NCI-H2107 treated with DMSO at 0.1 percent for 48 hours (cell line): ENCODE measurements around the gene TTC9B.

Source experiments
- DNase-seq: peaks from one replicate; lab custom pipeline; 2025; ENCODE audit not compliant: unreplicated experiment; lab: John Stamatoyannopoulos, UW

The TTC9B gene

DNA sequence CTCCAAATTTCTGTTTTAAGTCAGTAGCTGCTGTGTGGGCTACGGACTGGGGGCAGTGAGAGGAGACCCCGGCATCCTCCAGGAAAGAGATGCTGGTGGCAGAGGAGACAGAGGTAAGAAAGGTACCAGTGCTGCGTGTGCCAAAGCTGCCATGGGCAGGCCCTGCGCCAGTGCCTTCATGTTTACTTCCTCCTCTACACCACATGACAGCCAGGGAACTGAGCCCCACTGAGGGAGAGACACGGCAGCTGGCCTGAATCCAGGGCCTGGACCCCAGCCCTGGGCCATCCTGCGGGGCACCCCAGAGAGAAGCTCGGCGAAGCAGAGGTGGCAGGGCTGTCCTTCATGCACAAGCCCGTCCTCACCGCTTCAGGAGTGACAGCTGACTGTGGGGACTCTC lies 31.0 kb upstream of the TTC9B start:
- no peak for DNase-seq

DNA sequence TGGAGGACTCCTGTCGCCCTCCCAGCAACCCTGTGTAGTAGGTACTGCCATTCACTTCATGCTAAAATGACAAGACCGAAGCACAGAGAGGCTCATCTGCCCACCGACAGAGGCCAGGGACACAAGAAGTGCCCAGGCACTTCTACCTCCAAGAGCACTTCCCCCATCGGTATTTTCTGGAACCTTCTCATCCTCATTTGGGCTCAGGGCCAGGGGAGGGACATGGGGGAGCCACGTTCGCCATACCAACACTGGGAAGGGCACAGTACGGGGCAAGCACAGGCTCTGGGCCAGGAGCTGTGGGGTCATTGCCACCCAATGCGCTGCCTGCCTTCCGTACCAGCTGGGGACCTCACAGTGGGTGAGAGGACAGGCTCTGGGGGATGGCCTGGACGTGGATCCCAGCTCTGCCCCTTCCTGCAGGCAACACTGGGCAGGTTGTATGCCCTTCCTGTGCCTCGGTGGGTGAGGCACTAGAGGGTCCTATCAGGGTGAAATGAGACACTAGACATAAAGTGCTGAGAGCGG lies 29.6 kb upstream of the TTC9B start:
- no peak for DNase-seq

DNA sequence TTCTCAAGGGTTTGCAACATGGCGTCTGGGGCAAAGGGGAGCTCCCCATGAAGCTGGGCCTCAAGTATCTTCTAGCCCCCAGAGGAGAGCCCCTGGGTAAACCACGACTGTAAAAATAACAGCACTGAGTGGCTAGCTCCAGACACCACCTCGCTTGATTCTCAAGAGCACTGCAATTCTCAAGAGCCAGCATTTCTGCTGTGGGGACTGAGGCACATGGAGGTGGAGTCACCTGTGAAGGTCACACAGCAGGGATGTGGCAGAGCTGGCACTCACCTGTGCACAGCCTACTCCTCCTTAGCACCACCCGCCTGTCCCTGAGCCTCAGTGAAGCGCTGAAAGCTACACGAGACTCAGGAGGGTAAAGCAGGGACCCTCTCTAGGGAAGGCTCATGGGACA lies 29.0 kb upstream of the TTC9B start:
- DNase-seq: no peak

DNA sequence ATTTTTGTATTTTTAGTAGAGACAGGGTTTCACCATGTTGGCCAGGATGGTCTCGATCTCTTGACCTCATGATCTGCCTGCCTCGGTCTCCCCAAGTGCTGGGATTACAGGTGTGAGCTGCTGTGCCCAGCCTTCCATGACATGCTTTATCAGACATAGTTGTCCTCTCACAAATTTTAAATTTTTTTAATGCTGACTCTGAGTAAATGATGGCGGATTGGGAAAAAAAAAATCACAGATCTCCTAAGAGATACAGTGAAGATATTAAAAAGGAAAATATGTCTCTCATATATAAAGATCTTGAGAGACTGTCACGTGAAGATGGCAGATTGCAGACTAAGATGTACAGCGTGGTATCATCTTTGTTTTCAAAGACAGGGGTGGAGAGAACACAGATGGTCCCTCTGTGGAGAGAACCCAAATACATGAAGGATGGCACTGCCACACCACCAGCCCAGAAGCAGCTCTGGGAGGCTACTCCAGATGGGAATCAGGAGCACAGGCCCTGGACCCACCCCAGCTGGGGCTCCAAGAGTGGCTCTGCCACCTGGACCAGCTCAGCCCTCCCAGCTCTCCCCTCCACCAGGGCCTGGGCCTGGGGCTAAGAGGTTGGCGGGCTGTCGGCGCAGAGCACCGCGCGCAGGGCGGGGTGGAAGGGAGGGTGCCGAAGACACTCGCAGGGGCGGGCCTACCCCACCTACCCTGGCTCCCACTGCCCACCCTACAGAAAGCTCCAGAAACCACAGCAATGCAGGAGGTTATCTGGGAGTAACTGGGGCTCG lies 28.3 kb upstream of the TTC9B start:
- DNase-seq: no peak

DNA sequence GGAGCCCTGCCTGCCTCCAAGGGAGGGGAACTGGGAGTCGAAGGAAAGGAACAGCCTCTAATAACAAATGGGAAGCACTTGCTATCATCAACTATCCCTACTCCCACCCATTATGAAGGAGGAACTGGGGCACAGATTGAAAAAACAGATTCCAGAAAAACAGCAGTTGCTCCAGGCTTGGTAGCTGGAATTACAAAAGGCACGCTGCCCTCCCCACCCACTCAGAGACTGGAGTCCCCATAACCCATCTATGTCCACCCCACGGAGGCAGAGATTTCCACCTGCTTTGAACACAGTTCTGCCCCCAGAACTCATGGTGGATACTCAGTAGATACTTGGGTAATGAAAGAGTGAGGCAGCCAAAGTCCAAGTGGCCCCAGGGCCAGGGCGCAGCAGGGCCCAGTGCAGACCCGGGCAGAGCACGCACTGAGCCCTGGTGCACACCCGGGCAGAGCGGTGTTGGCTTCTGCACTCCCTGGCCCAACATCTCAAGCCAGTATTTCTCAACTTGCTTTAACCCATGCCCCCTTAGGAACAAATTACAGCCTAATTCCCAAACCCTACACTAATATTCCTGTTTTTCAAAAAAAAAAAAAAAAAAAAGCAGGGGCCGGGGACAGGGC lies 27.4 kb upstream of the TTC9B start:
- DNase-seq: no peak

DNA sequence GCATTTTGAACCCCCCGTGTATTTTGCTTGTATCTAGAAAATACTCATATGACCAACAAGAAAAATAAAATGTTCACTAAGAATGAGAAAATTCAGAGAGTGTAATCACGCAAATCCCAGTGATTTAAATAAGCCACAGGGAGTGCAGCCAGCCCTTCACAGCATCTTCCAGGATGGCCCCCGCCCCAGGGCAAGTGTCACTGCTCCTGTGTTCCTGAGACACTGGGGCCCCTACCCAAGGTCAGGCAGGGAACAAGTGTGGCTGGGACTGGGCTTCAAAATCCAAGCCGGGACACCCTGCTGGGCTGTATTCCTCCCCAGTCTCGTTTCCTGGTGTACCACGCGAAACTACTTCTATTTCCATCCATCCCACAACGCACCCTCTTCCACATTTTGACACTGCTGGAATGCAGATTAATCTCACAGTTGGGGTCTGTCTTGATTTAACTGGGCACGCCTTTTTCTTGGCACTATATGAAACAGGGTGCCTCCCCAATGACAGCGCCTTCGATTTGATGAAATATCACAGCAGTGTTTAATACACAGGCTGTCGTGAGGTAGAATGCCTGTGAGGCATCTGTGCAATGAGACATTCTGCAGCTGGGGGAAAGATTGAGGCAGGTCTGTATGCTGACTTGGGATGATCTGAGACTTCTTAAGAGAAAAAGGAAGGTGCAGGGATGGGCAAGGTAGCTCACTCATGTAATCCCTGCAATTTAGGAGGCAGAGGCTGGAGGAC lies 26.6 kb upstream of the TTC9B start:
- DNase-seq: no peak

DNA sequence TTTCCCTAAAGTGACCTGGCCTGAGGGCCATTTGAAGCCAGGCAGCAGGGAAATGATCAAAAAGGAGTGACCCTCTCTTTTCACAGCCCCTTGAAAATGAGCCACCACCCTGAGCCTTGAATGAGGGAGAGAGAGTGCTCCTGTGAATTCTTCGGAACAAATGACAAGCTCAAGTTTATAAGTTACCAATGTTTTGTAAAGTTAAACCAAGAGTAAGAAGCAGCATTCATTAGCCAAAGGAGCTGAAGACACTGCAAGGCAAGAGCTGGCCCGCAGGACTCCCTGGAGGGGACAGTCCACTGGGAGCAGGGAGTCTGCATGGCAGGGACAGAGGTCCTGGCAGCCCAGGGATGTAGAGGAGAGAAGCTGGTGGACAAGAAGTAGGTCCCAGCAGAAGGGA lies 25.0 kb upstream of the TTC9B start:
- DNase-seq: no peak

DNA sequence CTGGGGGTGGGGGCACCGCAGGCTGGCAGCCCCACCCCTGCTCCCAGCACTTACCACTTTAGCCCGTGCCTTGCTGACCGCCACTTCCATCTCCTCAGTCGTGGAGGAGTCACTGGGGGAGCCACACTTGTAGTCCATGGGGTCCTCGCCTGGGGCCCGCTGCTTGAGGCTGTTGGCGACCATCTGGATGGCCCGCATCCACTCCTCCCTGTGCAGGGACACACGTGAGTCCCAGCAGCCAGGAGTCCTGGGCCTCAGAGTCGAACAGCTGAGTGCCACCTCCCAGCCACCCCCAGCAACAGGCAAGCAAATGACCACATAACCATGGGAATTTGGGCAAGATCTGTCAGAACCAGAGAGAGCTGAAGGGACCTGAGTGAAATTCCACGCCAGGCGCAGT lies 24.3 kb upstream of the TTC9B start:
- DNase-seq: no peak

DNA sequence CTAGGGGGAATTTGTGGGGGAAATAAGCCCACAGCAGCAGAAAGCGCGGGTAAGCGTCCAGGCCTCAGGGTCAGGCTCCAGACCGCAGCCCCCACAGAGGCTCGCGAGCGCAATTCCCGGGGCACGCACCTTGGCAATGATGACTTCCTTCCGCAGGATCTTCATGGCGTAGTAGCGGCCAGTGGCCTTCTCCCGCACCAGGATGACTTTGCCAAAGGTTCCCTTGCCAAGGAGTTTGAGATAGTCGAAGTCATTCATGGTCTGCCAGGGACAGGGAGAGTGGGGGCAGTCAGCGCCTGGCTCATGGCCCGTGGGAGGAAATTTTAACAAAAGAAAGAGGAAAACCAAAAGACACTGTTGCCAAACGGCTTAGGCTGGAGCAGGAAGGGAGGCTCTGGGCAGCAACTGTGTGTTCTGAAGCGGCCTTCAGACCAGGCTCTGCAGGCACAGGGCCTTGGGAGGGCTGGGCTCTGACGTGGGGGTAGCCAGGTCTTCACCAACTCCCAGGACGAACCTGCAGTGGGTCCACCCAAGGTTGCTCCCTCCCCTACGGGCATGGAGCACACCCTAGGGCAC lies 23.7 kb upstream of the TTC9B start:
- DNase-seq: no peak

DNA sequence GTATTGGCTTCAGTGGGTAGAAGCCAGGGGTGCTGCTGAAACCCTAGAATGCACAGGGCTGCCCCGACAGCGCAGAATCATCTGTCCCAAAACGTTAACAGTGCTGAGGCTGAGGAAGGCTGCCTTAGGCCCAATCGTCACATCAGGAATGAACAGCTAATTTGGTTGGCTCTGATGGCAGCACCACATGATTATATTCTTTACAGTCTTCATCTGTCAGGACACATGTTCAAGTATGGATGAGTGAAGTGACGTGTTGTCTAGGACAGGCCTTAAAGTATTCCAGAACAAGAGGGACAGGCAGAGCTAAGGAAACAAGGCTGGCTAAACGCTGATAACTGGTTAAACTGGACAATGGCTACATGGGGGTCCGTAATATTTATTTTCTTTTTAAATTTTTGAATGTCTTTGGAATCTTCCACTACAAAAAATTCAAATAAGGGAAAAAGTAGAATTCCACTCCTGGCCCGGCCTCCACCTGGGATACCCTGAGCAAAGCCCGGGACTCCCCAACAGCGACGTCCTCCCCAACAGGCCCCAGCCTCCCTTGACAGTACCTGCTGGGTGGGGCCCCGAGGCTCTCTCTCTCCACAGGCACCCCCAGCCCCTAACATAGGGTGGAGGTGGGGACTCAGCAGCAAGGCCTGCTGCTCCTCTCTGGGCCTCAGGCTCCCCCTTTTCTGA lies 23.1 kb upstream of the TTC9B start:
- DNase-seq: no peak

DNA sequence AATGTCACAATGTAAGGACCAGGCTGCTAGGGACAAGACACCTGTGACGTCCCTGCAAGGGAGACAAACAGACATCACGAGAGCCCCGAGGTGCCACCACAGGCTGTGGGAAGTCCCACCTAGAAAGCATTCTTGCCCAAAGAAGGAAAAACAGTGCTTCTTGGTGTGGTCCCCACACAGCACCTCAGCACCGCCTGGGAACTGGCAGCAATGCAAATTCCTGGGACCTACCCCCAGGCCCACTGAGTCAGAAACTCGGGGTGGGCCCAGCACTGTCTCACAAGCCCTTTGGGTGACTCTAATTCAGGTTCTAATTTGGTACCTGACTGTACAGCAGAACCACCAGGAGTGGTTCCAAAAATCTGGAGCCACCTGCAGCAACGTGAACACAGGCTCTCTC lies 22.1 kb upstream of the TTC9B start:
- DNase-seq: no peak

DNA sequence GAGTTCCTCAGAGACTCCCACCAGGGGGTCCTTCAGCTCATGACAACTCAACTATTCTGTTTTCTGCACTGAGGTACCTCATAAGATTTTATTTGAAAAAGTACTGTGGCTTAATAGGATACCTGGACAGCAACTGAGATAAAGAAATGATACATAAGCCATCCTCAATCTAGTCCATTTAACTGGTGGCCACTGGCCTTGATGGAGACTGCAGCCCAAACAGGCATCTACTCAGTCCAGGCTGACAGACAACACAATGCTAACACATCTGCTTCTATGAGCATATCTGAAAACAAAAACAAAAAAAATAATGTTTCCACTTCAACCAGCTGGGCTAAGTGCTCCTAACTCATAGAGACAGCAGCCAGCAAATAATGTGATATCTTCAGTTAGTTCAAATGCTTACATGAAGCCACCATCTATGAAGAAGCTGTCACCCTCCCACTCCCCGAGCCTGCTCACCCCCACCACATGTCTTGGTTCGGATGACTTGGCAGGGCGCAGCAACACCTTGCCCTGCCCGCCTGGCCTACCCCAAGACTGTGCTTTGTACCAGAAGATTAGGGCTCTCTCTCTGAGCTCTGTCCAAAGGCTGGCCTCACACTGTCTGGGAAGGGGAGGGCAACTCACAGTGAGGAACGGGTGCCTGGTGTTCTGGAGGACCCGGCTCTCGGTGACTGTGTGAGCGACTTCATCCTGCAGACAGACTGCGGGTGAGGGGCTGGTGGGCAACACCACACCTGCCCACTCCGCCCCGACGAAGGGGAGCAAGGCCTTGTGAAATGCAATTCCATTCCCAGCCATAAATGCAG lies 21.4 kb upstream of the TTC9B start:
- DNase-seq: no peak

DNA sequence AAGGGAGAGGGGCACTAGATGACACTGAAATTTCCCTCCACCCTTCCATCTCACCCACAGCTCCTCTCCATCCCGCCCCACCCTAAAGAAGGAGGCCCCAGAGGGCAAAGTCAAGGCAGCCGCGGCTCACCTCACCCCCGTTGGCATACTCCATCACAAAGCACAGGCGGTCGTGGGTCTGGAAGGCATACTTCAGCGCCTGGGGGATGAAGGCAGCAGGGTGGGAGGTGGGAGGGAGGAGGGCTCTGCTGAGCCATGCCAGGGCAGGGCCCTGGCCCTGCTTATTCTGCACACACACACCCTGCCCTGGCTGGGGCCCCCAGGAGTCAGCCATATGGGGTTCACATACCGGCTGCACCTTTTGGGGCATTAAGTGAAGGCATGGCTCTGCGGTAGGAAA lies 20.6 kb upstream of the TTC9B start:
- DNase-seq: no peak

DNA sequence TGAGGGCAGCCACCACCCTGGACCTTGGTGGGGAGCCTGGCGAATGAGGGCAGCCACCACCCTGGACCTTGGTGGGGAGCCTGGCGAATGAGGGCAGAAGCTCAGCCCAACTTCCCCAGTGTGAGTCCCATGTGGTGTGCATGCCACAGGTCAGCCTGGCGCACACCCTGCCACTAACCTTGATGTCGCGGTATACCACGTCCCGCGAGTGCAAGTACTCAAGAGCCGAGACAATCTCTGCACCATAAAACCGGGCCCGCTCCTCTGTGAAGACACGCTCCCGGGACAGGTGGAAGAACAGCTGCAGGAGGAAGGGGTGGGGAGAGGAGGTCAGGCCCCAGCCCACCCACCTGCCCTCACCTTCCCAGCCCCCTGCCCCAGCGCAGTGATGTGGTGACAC lies 19.6 kb upstream of the TTC9B start:
- DNase-seq: no peak

DNA sequence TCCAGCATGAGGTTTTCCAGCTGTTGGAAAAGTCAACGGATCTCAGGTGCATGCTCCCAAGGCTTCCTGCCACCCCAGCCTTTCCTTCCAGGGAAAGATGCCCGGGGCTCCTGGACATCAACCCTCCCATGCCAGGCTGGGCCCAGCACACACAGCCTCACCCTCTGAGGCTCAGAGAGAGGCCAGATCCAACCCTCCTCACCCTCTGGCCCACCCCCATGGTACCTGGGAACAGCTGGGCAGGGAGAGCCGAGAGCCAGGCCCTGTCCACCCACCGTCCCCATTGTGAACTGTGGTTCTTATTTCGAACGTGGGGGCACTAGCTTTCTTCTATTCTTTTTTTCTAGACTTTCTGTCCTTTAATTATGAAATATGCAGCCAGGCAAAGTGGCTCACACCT lies 18.2 kb upstream of the TTC9B start:
- no peak for DNase-seq

DNA sequence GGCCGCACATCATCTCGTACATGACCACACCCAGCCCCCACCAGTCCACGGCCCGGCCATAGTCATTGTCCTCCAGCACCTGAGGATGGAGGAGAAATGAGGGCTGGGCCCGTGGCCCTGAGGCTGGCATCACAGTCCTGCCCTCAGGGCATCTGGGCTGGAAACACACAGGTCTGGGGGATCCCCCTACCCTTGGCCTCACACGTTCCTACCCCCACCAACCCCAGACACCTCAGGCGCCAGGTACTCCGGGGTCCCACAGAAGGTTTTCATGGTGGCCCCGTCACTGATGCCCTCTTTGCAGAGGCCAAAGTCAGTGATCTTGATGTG lies 17.8 kb upstream of the TTC9B start:
- no peak for DNase-seq

DNA sequence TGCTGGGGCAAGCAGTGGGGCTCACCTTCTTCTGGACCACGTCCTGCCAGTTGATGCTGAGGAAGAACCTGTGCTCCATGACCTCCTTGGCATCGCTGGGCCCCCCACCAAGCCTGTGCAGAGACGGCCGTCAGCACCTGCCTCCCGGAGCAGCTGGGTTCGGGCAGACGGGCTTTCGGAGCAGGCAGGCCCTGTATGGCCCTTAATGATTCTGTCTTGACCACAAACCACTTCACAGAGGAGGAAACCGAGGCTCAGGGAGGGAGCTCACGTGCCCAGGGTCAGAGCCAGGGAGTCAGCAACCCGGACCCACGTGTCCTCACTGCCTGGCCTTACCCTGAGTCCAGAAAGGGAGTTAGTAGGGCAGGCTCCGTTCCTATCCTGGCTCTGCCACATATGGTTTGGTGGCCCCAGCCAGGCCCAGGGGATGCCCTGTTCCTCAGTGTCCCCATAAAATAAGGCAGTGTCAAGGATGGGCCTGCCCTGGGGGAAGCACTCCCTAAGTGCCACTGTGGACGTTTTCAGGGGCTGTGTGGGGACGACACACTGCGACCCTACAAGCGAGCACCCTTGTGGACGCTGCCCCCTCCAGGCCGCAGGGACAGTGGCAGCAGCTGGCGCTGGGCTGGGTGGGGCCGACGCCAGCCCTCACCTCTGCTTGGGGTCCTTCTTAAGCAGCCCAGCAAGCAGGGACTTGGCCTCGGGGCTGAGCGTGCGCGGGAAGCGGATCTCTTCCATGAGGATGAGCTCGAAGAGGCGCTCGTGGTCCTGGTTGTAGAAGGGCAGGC lies 17.2 kb upstream of the TTC9B start:
- no peak for DNase-seq

DNA sequence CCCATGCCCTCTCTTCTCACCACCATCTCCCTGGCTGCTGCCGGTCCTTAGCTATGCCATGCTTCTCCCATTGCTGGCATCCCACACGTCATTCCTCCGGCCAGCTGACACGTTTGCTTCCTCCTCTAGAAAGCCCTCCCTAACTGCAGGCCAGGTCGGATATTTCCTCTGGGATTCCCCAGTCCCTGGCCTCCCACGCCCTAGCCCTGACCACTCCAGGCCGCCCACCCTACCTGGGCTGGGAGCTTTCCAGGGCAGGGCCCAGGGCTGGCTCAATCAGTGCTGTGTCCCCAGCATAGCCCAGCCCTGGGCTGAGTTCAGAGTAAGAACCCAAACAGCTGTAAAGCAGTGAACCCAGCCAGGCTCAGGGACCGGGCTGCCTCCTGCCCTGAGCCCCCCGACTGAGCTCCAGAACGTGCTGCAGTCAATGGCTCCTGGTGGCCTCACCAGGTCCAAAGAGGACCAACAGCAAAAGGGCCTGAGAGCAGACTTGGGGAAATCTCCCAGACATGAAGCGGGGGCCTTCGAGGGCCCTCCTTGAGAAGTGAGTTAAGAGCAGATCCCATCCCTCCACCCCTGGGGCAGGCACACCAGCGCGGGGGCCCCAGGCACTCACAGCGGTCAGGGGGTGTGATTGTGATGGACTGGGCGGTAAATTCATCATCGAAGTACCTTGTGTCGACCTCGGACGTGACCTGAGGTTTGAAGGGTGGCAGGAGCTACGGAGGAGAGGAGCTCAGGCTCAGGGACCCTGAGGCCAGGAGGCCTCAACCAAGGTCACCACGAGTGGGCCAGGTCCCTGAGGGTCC lies 16.4 kb upstream of the TTC9B start:
- DNase-seq: no peak
